Naive thymus-derived CD8-positive, alpha-beta T cell (primary cell): ENCODE data around the gene DPF3. TPM values are rescaled to one million over a fixed set of nuclear protein-coding genes. Genes with fewer than 3 reads are reported as not detected.

Source experiments
- ATAC-seq, 2 donors: fragments of 150-1000 bp; cut with Tn5 transposase in 1 of 2; sonication (Bioruptor Pico), chemical (Tn5 transposase) in 1 of 2; 1 replicate in 1 of 2; 2 replicates in 1 of 2; pipeline ENCODE4 v1.10.0; 2021; ENCODE audit warnings: mild to moderate bottlenecking in 2 of 2, moderate library complexity in 2 of 2
- POLR2A ChIA-PET: fragments of 350-600 bp; sonication (Branson Sonifier 250); formaldehyde crosslinking; loops from one replicate; lab custom pipeline; 2021; ENCODE audit warnings: antibody characterized with exemption; lab: Charles Lee
- DNase-seq, 10 donors: peaks; one replicate each; pipeline versions ENCODE4 v3.0.0 to v3.0.0-alpha.2; 2020 to 2022
- H3K27ac Mint-ChIP-seq, 10 donors: one replicate each; pipeline ENCODE4 v1.8.0; 2020 to 2022; ENCODE audit warnings: mild to moderate bottlenecking in 10 of 10, mixed read lengths in 10 of 10, moderate library complexity in 4 of 10, inconsistent platforms in 1 of 10
- H3K27me3 Mint-ChIP-seq, 5 donors: one replicate each; pipeline ENCODE4 v1.8.0; 2021 to 2022; ENCODE audit warnings: mixed read lengths in 5 of 5
- H3K36me3 Mint-ChIP-seq, 3 donors: one replicate each; pipeline ENCODE4 v1.8.0; 2020 to 2022; ENCODE audit warnings: mixed read lengths in 3 of 3, mild to moderate bottlenecking in 2 of 3, inconsistent platforms in 1 of 3
- H3K4me1 Mint-ChIP-seq, 4 donors: one replicate each; pipeline ENCODE4 v1.8.0; 2021 to 2022; ENCODE audit warnings: mixed read lengths in 4 of 4
- H3K4me3 Mint-ChIP-seq, 10 donors: one replicate each; pipeline ENCODE4 v1.8.0; 2020 to 2022; ENCODE audit warnings: mild to moderate bottlenecking in 10 of 10, mixed read lengths in 10 of 10, moderate library complexity in 6 of 10, inconsistent platforms in 1 of 10
- H3K9me3 Mint-ChIP-seq, 9 donors: one replicate each; pipeline ENCODE4 v1.8.0; 2020 to 2022; ENCODE audit warnings: mixed read lengths in 9 of 9, mild to moderate bottlenecking in 3 of 9, inconsistent platforms in 1 of 9, moderate library complexity in 1 of 9
- polyA plus RNA-seq, 3 donors: library from polyadenylated mRNA; unstranded; fragments of 300-500 nt; fragmentation: Illumina TruSeq; gene quantifications; one replicate each; pipeline ENCODE4 v1.2.3, GENCODE V29; 2021
- total RNA-seq, 8 experiments: library from RNA in 2 of 8; stranded (reverse) in 2 of 8; gene quantifications; one replicate each; pipeline ENCODE4 v1.2.3 and lab custom pipeline; 2021 to 2026

The DPF3 gene
- total and polyA plus RNA-seq, 5 experiments from 2014 or later, result 0.35 to 0.58 (median 0.52) TPM

GRCh38 chr14:72737560-72737943 lies 156.3 kb downstream of the DPF3 start:
- DNase-seq (no peak), ATAC-seq (no peak)
- Mint-ChIP-seq H3K36me3 (no peaks in the 10 kb centered on the region), H3K27me3 (peaks cover 0 to 3% (median 0%) of the 10 kb centered on the region in 5 donors), H3K4me3 (no peak overlapping the region), H3K27ac (no peak overlapping the region), H3K4me1 (peaks cover 0 to 4% (median 0%) of the 10 kb centered on the region in 4 donors), H3K9me3 (no peaks in the 10 kb centered on the region)
- POLR2A ChIA-PET, result no interaction called here

- no peaks in the 10 kb centered on the region for H3K9me3 Mint-ChIP-seq
- H3K36me3 Mint-ChIP-seq, result no peaks in the 10 kb centered on the region
- POLR2A ChIA-PET, result no interaction called here
- DNase-seq (no peak), ATAC-seq (no peak)
- H3K27me3 Mint-ChIP-seq, result peaks cover 0 to 3% (median 0%) of the 10 kb centered on the region in 5 donors
- no peak overlapping the region for H3K4me3 Mint-ChIP-seq
- H3K4me1 Mint-ChIP-seq, result peaks cover 0 to 4% (median 0%) of the 10 kb centered on the region in 4 donors
- peak overlapping the region in 1 of 10 donors; percentile 5 for H3K27ac Mint-ChIP-seq
These were observed 156.9 kb downstream of the DPF3 start for GRCh38 chr14:72736786-72737559.

- Mint-ChIP-seq H3K27ac (no peak overlapping the region), H3K4me3 (no peak overlapping the region), H3K9me3 (no peaks in the 10 kb centered on the region), H3K4me1 (peaks cover 0 to 4% (median 0%) of the 10 kb centered on the region in 4 donors), H3K27me3 (peaks cover 0 to 3% (median 0%) of the 10 kb centered on the region in 5 donors), H3K36me3 (no peaks in the 10 kb centered on the region)
- DNase-seq, result no peak
- no peak for ATAC-seq
- POLR2A ChIA-PET, result no interaction called here
These were observed 157.6 kb downstream of the DPF3 start for GRCh38 chr14:72736308-72736707.

DNA sequence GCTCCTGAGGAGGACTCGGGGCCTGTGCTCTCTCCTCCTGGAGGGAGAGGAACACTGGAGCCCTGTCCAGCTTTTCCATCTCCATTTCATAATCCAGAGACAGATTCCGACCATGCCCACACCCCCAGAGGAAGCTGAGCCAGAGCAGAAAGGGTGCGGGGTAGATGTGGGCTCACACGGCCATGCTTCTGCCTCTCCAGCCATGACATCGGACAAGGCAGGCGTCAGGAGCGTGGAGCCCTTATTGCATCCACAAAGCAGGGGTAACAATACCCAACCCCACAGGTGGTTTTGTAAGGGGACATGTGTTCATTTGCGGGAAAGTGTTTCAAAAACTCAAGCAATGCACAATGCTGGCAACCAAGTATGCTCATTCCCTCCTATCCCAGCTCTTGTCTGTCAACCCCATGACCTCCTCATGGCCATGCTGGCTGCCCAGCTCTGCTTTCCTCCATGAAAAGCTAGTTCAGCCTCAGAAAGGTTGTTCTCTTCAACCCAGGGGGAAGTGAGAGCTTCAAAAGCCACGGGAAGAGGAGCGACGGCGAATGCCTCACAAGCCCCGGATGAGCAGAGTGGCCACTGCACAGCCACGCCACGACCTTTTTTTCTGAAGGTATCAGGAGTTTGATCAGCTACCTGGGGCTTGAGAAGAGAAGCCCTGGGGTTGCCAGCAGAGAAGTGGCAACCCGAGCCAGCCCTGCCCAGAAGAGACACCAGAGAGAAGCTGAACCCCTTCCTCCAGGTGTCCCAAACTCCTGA lies 161.7 kb downstream of the DPF3 start:
- no peaks in the 10 kb centered on the region for H3K9me3 Mint-ChIP-seq
- ATAC-seq (no peak), DNase-seq (no peak)
- no peaks in the 10 kb centered on the region for H3K36me3 Mint-ChIP-seq
- POLR2A ChIA-PET, result no interaction called here
- peaks cover 0 to 4% (median 0%) of the 10 kb centered on the region in 4 donors for H3K4me1 Mint-ChIP-seq
- H3K27me3 Mint-ChIP-seq, result peaks cover 0 to 3% (median 0%) of the 10 kb centered on the region in 5 donors
- no peak overlapping the region for H3K27ac Mint-ChIP-seq
- no peak overlapping the region for H3K4me3 Mint-ChIP-seq

DNA sequence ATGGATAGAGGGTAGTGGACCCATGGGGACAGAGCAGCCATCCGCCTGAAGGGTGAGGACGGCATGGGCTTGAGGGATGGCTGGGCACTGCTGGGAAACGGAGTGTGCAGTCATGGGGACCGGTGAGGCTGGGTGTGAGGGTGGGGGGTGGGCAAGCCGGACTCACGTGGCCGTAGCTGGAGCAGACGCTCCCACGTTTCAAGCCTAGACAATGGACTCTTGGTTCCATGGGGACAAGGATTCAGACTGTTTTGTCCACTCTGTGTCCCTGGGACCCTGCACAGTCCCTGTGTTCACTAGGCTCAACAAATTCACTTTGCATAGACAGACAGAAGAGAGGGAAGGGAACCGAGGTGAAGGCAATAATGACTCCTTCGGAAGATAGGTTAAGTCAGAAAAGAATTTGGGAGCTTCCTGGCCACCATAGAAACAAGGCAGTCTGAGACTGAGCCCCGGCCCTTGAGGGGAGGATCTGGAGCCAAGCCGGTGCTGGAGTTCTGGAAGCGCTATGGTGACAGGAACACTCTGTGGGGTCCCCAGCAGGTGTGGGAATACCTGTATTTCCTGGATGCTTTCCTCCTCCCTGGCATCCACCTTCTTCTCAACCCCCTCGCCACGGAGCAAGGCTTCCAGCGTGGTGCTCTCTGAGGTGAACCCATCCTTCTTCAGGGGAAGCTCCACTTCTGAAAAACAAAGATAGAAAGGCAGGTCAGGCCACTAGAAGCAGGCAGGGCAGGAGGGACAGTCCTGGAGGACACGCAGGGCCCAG lies 162.5 kb downstream of the DPF3 start:
- H3K4me1 Mint-ChIP-seq, result peaks cover 0 to 4% (median 0%) of the 10 kb centered on the region in 4 donors
- ATAC-seq (no peak), DNase-seq (no peak)
- no peak overlapping the region for H3K27ac Mint-ChIP-seq
- H3K4me3 Mint-ChIP-seq, result no peak overlapping the region
- no peaks in the 10 kb centered on the region for H3K36me3 Mint-ChIP-seq
- POLR2A ChIA-PET, result no interaction called here
- H3K9me3 Mint-ChIP-seq, result no peaks in the 10 kb centered on the region
- peaks cover 0 to 3% (median 0%) of the 10 kb centered on the region in 5 donors for H3K27me3 Mint-ChIP-seq

GRCh38 chr14:72730468-72730867 lies 163.4 kb downstream of the DPF3 start:
- DNase-seq (no peak), ATAC-seq (no peak)
- no peaks in the 10 kb centered on the region for H3K9me3 Mint-ChIP-seq
- H3K4me1 Mint-ChIP-seq, result peaks cover 0 to 4% (median 1%) of the 10 kb centered on the region in 4 donors
- H3K27me3 Mint-ChIP-seq, result peaks cover 0 to 3% (median 0%) of the 10 kb centered on the region in 5 donors
- H3K4me3 Mint-ChIP-seq, result no peak overlapping the region
- no peaks in the 10 kb centered on the region for H3K36me3 Mint-ChIP-seq
- H3K27ac Mint-ChIP-seq, result no peak overlapping the region
- POLR2A ChIA-PET, result no interaction called here

GRCh38 chr14:72726444-72726843 lies 167.5 kb downstream of the DPF3 start:
- peaks cover 3 to 23% (median 8%) of the 10 kb centered on the region in 4 donors for H3K4me1 Mint-ChIP-seq
- no peak for DNase-seq
- no peak overlapping the region for H3K4me3 Mint-ChIP-seq
- peak overlapping the region in 1 of 10 donors; percentile 50 for H3K27ac Mint-ChIP-seq
- no peaks in the 10 kb centered on the region for H3K9me3 Mint-ChIP-seq
- POLR2A ChIA-PET, result interaction anchor here (0.7 kb wide), 1 partner anchor 12 kb away, joined by 4 read pairs; no protein-coding TSS in a partner anchor
- no peak for ATAC-seq
- no peaks in the 10 kb centered on the region for H3K36me3 Mint-ChIP-seq
- peaks cover 0 to 2% (median 0%) of the 10 kb centered on the region in 5 donors for H3K27me3 Mint-ChIP-seq

- no peaks in the 10 kb centered on the region for H3K9me3 Mint-ChIP-seq
These were observed 169.9 kb downstream of the DPF3 start for GRCh38 chr14:72723858-72724530.

GRCh38 chr14:72722201-72722785 lies 171.6 kb downstream of the DPF3 start:
- H3K27ac Mint-ChIP-seq, result no peak overlapping the region
- POLR2A ChIA-PET, result no interaction called here
- DNase-seq, result no peak
- H3K4me3 Mint-ChIP-seq, result no peak overlapping the region
- no peaks in the 10 kb centered on the region for H3K36me3 Mint-ChIP-seq
- H3K9me3 Mint-ChIP-seq, result no peaks in the 10 kb centered on the region
- H3K27me3 Mint-ChIP-seq, result peaks cover 0 to 2% (median 0%) of the 10 kb centered on the region in 5 donors
- peaks cover 3 to 37% (median 10%) of the 10 kb centered on the region in 4 donors for H3K4me1 Mint-ChIP-seq
- ATAC-seq, result no peak

More at GRCh38 chr14:72723858-72724530, 169.9 kb downstream of the DPF3 start:
- DNase-seq, result no peak
- Mint-ChIP-seq H3K36me3 (no peaks in the 10 kb centered on the region), H3K4me1 (peaks cover 3 to 32% (median 9%) of the 10 kb centered on the region in 4 donors), H3K27ac (no peak overlapping the region), H3K4me3 (no peak overlapping the region), H3K27me3 (peaks cover 0 to 2% (median 0%) of the 10 kb centered on the region in 5 donors)
- ATAC-seq, result no peak
- POLR2A ChIA-PET, result no interaction called here

- H3K4me3 Mint-ChIP-seq, result no peak overlapping the region
- no peak overlapping the region for H3K27ac Mint-ChIP-seq
- no peak for ATAC-seq
- POLR2A ChIA-PET, result no interaction called here
- H3K27me3 Mint-ChIP-seq, result peaks cover 0 to 2% (median 0%) of the 10 kb centered on the region in 5 donors
- H3K9me3 Mint-ChIP-seq, result no peaks in the 10 kb centered on the region
- peaks cover 12 to 49% (median 22%) of the 10 kb centered on the region in 4 donors for H3K4me1 Mint-ChIP-seq
- DNase-seq, result no peak
- H3K36me3 Mint-ChIP-seq, result no peaks in the 10 kb centered on the region
These were observed 172.8 kb downstream of the DPF3 start for GRCh38 chr14:72721083-72721482.

GRCh38 chr14:72717220-72717619 lies 176.7 kb downstream of the DPF3 start:
- H3K4me3 Mint-ChIP-seq, result peak overlapping the region in 3 of 10 donors; percentile 1 to 27 (median 9)
- DNase-seq, result no peak
- peaks cover 35 to 66% (median 50%) of the 10 kb centered on the region in 4 donors for H3K4me1 Mint-ChIP-seq
- H3K27ac Mint-ChIP-seq, result peak overlapping the region in 5 of 10 donors; percentile 3 to 76 (median 57)
- POLR2A ChIA-PET, result no interaction called here
- ATAC-seq, result no peak
- H3K27me3 Mint-ChIP-seq, result peaks cover 0 to 2% (median 0%) of the 10 kb centered on the region in 5 donors
- H3K9me3 Mint-ChIP-seq, result no peaks in the 10 kb centered on the region
- no peaks in the 10 kb centered on the region for H3K36me3 Mint-ChIP-seq
